ENCODE measurements around the gene TAGAP. TPM values are rescaled to one million over a fixed set of nuclear protein-coding genes. Genes with fewer than 3 reads are reported as not detected.

TAGAP gene
- total and polyA plus RNA-seq, 10 of the 15 experiments (the other 5 are each of a cell fraction or from before 2014, with no cell fraction given): 5.3 to 27.4 (median 18.9) TPM

DNA sequence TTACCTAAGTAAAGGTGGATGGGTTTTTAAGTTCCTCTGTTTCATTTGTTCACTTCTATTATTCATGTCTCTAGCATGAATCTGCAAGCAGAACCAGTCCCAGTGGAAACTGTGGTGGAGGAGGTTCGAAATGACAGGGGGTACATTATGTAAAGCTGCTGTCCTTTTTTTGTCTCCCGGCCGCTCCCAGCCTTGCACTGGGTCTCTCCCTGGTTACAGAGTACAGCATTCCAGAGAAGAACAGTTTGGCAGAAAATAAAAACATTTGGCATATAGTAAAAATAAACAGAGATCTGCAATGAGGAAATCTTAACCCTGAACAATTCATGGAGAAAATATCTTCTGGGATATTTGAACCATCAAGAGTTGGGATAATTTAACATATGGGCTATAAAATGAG is 34.6 kb upstream of the TAGAP start:
- H3K4me3 ChIP-seq: no peak overlapping the region
- 96% methylated on average over 3 of the region's 3 CpGs for WGBS (ENCODE audit: insufficient coverage, insufficient replicate concordance, low lambda C conversion rate, missing lambda C conversion rate)
- no peak overlapping the region for H2AFZ ChIP-seq (ENCODE audit: control insufficient read depth, low read depth, low read length)
- CTCF ChIA-PET: interaction anchor here (0.9 to 2.7 kb wide), 12 partner anchors 9 to 70 kb away, joined by 3 to 20 read pairs (median 6); partner anchors contain the start of gene TAGAP
- no peak overlapping the region for H3K27ac ChIP-seq (ENCODE audit: control insufficient read depth, insufficient read depth)
- POLR2A ChIA-PET: interaction anchor here (0.6 to 2.9 kb wide), 14 partner anchors 9 to 79 kb away, joined by 3 to 14 read pairs (median 4); partner anchors contain the start of genes RSPH3 and TAGAP
- SMC1A ChIA-PET (ENCODE audit: uncharacterized antibody, unreplicated experiment): interaction anchor here (0.8 to 7.9 kb wide), 13 partner anchors 9 to 69 kb away, joined by 3 to 86 read pairs (median 6); partner anchors contain the start of gene TAGAP
- FAIRE-seq: no peak
- no peak for DNase-seq (ENCODE audit: low read depth, low spot score)
- no peaks in the 10 kb centered on the region; a peak in 1 of 4 replicates for H3K36me3 ChIP-seq (ENCODE audit: control insufficient read depth in 2 of 2, insufficient read depth in 2 of 2, low read length in 1 of 2)
- BruUV-seq (replicated peaks): no TSS peak
- no peak overlapping the region for H3K9ac ChIP-seq (ENCODE audit: control insufficient read depth, insufficient read depth, low read length)
- H3K9me3 ChIP-seq (replicated peaks; ENCODE audit: control insufficient read depth, insufficient read depth, low read length): no peaks in the 10 kb centered on the region; the same call in 2 of the 3 replicates
- H3K79me2 ChIP-seq (ENCODE audit: control insufficient read depth, insufficient read depth, low read length): no peaks in the 10 kb centered on the region
- in situ Hi-C loops (cut with MboI) (no loop called here), intact Hi-C loops (cut with micrococcal nuclease; ENCODE audit: unreplicated experiment) (no loop called here)
- no peak for ATAC-seq
- RAD21 ChIA-PET (ENCODE audit: unreplicated experiment): interaction anchor here (0.9 to 4.9 kb wide), 12 partner anchors 11 to 70 kb away, joined by 3 to 35 read pairs (median 6); partner anchors contain the start of gene TAGAP
- H3K4me1 ChIP-seq (ENCODE audit: control insufficient read depth, insufficient read depth, low read length): peaks cover 4% of the 10 kb centered on the region; the same call in 1 of the 2 replicates
- no peaks in the 10 kb centered on the region for H4K20me1 ChIP-seq (ENCODE audit: control insufficient read depth, insufficient read depth)
- TF ChIP-seq PML (IDR thresholded peaks at IDR 0.05; ENCODE audit: low read length): no peak
- TF ChIP-seq, protein P1, sequence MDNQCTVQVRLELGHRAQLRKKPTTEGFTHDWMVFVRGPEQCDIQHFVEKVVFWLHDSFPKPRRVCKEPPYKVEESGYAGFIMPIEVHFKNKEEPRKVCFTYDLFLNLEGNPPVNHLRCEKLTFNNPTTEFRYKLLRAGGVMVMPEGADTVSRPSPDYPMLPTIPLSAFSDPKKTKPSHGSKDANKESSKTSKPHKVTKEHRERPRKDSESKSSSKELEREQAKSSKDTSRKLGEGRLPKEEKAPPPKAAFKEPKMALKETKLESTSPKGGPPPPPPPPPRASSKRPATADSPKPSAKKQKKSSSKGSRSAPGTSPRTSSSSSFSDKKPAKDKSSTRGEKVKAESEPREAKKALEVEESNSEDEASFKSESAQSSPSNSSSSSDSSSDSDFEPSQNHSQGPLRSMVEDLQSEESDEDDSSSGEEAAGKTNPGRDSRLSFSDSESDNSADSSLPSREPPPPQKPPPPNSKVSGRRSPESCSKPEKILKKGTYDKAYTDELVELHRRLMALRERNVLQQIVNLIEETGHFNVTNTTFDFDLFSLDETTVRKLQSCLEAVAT (IDR thresholded peaks at IDR 0.05): no peak
- TF ChIP-seq ZSCAN29 (IDR thresholded peaks at IDR 0.05): no peak
- TF ChIP-seq ATF7 (IDR thresholded peaks at IDR 0.05; ENCODE audit: low read depth): no peak
- no peak for TF ChIP-seq BRCA1 (IDR thresholded peaks at IDR 0.05; ENCODE audit: low read depth, low read length)
- TF ChIP-seq SREBF1 (IDR thresholded peaks at IDR 0.05; ENCODE audit: low read length): no peak
- H3K27me3 ChIP-seq (replicated peaks in 1 of 2; ENCODE audit: control insufficient read depth in 2 of 2, insufficient read depth in 2 of 2, low read length in 1 of 2): no peaks in the 10 kb centered on the region
- H3K4me2 ChIP-seq (ENCODE audit: control insufficient read depth, insufficient read depth): no peak overlapping the region
